AG10803 (cell line): ENCODE data around the gene CCDC116.
"Not testable (repeated sequence)": the region's sequence is repeated elsewhere in the genome, so short reads cannot be mapped to it uniquely, and the experiment has no call there.

Experiments
- DNase-seq: peaks from one replicate; pipeline ENCODE4 v3.0.0; 2010; ENCODE audit warnings: low read depth
- H3K4me3 ChIP-seq: 2 replicates; pipeline ENCODE4 v1.5.1; 2011; ENCODE audit warnings: mild to moderate bottlenecking, low read length, control low read depth
- TF ChIP-seq, protein P1 (sequence below): conservative IDR thresholded peaks from 2 replicates; pipeline ENCODE4 v1.5.1; 2011; ENCODE audit warnings: mild to moderate bottlenecking, low read length, control low read depth, inconsistent platforms

Gene CCDC116

DNA sequence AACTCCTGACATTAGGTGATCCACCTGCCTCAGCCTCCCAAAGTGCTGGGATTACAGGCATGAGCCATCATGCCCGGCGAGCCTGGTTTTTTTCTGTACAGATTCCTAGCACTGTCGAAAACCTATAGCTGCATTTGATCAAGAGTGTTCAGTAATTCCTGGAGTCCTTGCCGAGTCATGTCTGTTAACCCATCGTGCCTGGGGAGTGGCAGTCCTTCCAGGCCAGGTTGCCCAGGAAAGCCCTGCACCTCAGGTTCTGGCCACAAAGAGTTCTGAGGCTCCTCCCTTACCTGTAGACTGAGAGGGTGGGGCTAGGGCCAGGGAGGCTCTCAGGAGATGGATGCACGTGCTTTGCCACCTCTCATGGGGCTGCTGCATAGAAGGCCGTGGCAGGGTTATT lies 19.7 kb upstream of the CCDC116 start:
- H3K4me3 ChIP-seq, result no peak overlapping the region
- no peak for DNase-seq
- TF ChIP-seq, protein P1, sequence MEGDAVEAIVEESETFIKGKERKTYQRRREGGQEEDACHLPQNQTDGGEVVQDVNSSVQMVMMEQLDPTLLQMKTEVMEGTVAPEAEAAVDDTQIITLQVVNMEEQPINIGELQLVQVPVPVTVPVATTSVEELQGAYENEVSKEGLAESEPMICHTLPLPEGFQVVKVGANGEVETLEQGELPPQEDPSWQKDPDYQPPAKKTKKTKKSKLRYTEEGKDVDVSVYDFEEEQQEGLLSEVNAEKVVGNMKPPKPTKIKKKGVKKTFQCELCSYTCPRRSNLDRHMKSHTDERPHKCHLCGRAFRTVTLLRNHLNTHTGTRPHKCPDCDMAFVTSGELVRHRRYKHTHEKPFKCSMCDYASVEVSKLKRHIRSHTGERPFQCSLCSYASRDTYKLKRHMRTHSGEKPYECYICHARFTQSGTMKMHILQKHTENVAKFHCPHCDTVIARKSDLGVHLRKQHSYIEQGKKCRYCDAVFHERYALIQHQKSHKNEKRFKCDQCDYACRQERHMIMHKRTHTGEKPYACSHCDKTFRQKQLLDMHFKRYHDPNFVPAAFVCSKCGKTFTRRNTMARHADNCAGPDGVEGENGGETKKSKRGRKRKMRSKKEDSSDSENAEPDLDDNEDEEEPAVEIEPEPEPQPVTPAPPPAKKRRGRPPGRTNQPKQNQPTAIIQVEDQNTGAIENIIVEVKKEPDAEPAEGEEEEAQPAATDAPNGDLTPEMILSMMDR, result no peak

- no peak overlapping the region for H3K4me3 ChIP-seq
- TF ChIP-seq, protein P1, result no peak
- no peak for DNase-seq
Measured at GRCh38 chr22:21613553-21614233, 18.9 kb upstream of the CCDC116 start.

DNA sequence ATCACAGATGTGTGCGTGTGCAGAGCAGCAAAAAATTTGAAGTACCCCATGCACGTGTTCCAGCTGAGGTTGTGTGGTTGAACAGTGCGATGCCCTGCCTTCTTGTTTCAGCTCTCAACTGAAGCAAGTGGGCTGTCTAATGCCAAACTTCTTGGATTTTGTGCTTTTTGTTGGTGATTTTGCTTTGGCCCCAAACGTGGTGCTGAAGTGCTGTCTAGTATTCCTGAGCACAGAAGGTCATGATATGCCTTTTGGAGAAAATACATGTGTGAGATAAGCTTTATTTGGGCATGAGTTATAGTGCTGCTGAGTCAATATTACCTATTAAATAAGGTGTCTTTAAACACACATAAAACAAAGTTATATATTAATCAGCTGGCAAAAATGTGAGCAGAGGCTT lies 16.8 kb upstream of the CCDC116 start:
- no peak for DNase-seq
- TF ChIP-seq, protein P1, result no peak
- no peak overlapping the region for H3K4me3 ChIP-seq

- not testable (repeated sequence) for DNase-seq
Measured at GRCh38 chr22:21617337-21617736, 15.2 kb upstream of the CCDC116 start.

GRCh38 chr22:21621025-21621424 lies 11.5 kb upstream of the CCDC116 start:
- DNase-seq, result no peak
- TF ChIP-seq, protein P1, result no peak

More at GRCh38 chr22:21617337-21617736, 15.2 kb upstream of the CCDC116 start:
- not testable (repeated sequence) for H3K4me3 ChIP-seq

GRCh38 chr22:21622011-21622918 lies 10.3 kb upstream of the CCDC116 start:
- TF ChIP-seq, protein P1, result no peak
- peak; percentile 39 for DNase-seq

More at GRCh38 chr22:21621025-21621424, 11.5 kb upstream of the CCDC116 start:
- H3K4me3 ChIP-seq, result no peak overlapping the region

GRCh38 chr22:21622919-21623647 lies 9.5 kb upstream of the CCDC116 start:
- TF ChIP-seq, protein P1, result no peak
- no peak for DNase-seq
- no peak overlapping the region for H3K4me3 ChIP-seq

More at GRCh38 chr22:21622011-21622918, 10.3 kb upstream of the CCDC116 start:
- no peak overlapping the region for H3K4me3 ChIP-seq
